ENCODE measurements around the gene CDC42BPG.
"Not testable (repeated sequence)": the region's sequence is repeated elsewhere in the genome, so short reads cannot be mapped to it uniquely, and the experiment has no call there.

CDC42BPG gene

GRCh38 chr11:64827451-64827839 is 17.0 kb downstream of the CDC42BPG start:
- H3K4me3 ChIP-seq (ENCODE audit: low read depth, low read length) = no peak overlapping the region
- no peak for TF ChIP-seq CTCF (IDR thresholded peaks at IDR 0.05; ENCODE audit: low read depth, low read length)
- in situ Hi-C loops (cut with HindIII; ENCODE audit: low sequenced_read_pairs) = no loop called here
- DNase-seq (ENCODE audit: low read depth, low spot score) = no peak

- in situ Hi-C loops (cut with HindIII; ENCODE audit: low sequenced_read_pairs) = no loop called here
Observed at GRCh38 chr11:64826578-64827450, 17.6 kb downstream of the CDC42BPG start.

GRCh38 chr11:64826062-64826461 is 18.4 kb downstream of the CDC42BPG start:
- TF ChIP-seq CTCF (IDR thresholded peaks at IDR 0.05; ENCODE audit: low read depth, low read length) = no peak
- no peak overlapping the region for H3K4me3 ChIP-seq (ENCODE audit: low read depth, low read length)
- in situ Hi-C loops (cut with HindIII; ENCODE audit: low sequenced_read_pairs) = no loop called here
- no peak for DNase-seq (ENCODE audit: low read depth, low spot score)

More at GRCh38 chr11:64826578-64827450, 17.6 kb downstream of the CDC42BPG start:
- DNase-seq (ENCODE audit: low read depth, low spot score) = no peak
- no peak overlapping the region for H3K4me3 ChIP-seq (ENCODE audit: low read depth, low read length)
- no peak for TF ChIP-seq CTCF (IDR thresholded peaks at IDR 0.05; ENCODE audit: low read depth, low read length)

- DNase-seq (ENCODE audit: low read depth, low spot score) = no peak
- in situ Hi-C loops (cut with HindIII; ENCODE audit: low sequenced_read_pairs) = no loop called here
- TF ChIP-seq CTCF (IDR thresholded peaks at IDR 0.05; ENCODE audit: low read depth, low read length) = no peak
- H3K4me3 ChIP-seq (ENCODE audit: low read depth, low read length) = no peak overlapping the region
Observed at GRCh38 chr11:64823568-64824119, 20.8 kb downstream of the CDC42BPG start.

- no peak for DNase-seq (ENCODE audit: low read depth, low spot score)
- no peak for TF ChIP-seq CTCF (IDR thresholded peaks at IDR 0.05; ENCODE audit: low read depth, low read length)
- in situ Hi-C loops (cut with HindIII; ENCODE audit: low sequenced_read_pairs) = no loop called here
- H3K4me3 ChIP-seq (ENCODE audit: low read depth, low read length) = no peak overlapping the region
Observed at GRCh38 chr11:64817476-64817875, 27.0 kb downstream of the CDC42BPG start.

- in situ Hi-C loops (cut with HindIII; ENCODE audit: low sequenced_read_pairs); H3K4me3 ChIP-seq (ENCODE audit: low read depth, low read length); DNase-seq (ENCODE audit: low read depth, low spot score): not testable (repeated sequence)
Observed at GRCh38 chr11:64815433-64815832, 29.0 kb downstream of the CDC42BPG start.

GRCh38 chr11:64814712-64815187 is 29.7 kb downstream of the CDC42BPG start:
- in situ Hi-C loops (cut with HindIII; ENCODE audit: low sequenced_read_pairs) = no loop called here
- no peak for TF ChIP-seq CTCF (IDR thresholded peaks at IDR 0.05; ENCODE audit: low read depth, low read length)
- H3K4me3 ChIP-seq (ENCODE audit: low read depth, low read length) = no peak overlapping the region
- no peak for DNase-seq (ENCODE audit: low read depth, low spot score)
